Measurements from ENCODE around the gene NDE1.
A peak's percentile ranks its signal among the peaks of the same experiment; 100 is the strongest.

Gene NDE1

GRCh38 chr16:15739464-15739863 lies 89.4 kb downstream of the NDE1 start:
- no peak for DNase-seq (ENCODE audit: low spot score)

- no peak for DNase-seq (ENCODE audit: low spot score)
Measured at GRCh38 chr16:15739950-15740349, 89.9 kb downstream of the NDE1 start.

GRCh38 chr16:15741207-15741871 lies 91.3 kb downstream of the NDE1 start:
- DNase-seq (ENCODE audit: low spot score): no peak

- no peak for DNase-seq (ENCODE audit: low spot score)
Measured at GRCh38 chr16:15742716-15743115, 92.7 kb downstream of the NDE1 start.

GRCh38 chr16:15743657-15744056 lies 93.6 kb downstream of the NDE1 start:
- DNase-seq (ENCODE audit: low spot score): no peak

DNA sequence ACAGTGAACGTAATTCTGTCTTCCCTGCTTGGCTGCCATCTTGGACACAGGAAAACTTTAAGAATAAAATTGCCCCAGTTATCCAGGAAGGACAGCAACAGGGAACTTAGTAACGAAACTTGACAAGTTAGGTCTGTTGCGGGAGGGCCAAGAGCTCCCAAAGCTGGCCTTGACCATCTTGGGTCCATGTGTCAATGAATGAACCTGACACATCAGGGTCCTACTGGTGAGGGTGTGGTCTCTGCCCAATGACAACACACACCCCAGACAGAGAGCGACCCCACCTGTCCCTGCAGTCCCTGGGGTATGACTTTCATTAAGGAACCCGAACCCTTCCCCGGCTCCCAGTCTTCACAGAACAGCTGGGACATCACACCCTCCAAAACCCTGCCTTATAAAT lies 96.3 kb downstream of the NDE1 start:
- no peak for DNase-seq (ENCODE audit: low spot score)

DNA sequence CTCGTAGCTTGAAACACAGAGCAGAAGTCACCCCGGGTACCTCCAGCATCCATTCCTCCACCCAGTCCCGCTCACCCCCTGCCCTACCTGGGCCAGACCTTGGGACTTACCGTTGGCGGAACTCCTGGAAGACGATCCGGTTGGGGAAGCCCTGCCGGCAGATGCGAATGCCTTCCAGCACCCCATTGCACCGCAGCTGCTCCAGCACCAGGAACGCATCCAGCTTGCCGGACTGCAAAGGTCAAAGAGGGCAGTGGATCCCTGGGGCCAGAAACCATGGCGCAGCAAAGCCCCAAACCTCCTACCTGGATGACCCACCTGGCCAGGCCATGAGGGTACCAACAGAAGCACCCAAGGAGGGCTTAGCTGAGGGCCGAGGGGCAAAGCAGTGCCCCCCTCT lies 97.9 kb downstream of the NDE1 start:
- DNase-seq (ENCODE audit: low spot score): no peak

DNA sequence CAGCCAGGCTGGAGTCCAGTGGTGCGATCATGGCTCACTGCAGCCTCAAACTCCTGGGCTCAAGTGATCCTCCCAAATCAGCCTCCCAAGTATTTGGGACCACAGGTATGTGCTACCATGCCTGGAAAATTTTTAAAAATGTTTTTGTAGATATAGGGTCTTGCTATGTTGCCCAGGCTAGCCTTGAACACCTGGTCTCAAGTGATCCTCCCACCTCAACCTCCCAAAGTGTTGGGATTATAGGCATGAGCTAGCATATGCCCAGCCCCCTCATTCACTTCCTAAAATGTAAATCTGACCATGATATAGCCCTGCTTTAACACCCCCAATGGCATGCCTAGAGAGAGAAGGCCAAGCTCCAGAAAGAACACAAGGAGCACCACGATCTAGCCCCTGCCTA lies 98.6 kb downstream of the NDE1 start:
- DNase-seq (ENCODE audit: low spot score): no peak

DNA sequence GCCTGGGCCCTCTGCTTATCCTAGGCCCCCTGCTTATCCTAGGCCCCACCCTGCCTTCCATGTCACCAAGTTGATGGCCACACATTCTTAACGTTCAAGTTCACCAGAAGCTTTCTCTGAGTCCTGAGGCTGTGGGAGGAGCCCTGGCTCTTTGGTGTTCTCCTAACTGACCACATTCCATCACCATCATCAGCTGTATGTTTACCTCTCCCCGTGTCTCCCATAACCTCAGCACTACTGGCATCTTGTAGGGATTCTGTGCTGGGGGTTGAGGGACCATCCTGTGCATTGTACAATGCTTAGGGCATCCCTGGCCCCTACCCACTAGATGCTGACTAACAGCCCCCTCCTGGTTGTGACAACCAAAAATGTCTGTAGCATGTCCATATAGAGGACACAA lies 99.3 kb downstream of the NDE1 start:
- no peak for DNase-seq (ENCODE audit: low spot score)

GRCh38 chr16:15749985-15750384 lies 99.9 kb downstream of the NDE1 start:
- no peak for DNase-seq (ENCODE audit: low spot score)

- DNase-seq (ENCODE audit: low spot score): no peak
Measured at GRCh38 chr16:15751940-15752339, 101.9 kb downstream of the NDE1 start.

DNA sequence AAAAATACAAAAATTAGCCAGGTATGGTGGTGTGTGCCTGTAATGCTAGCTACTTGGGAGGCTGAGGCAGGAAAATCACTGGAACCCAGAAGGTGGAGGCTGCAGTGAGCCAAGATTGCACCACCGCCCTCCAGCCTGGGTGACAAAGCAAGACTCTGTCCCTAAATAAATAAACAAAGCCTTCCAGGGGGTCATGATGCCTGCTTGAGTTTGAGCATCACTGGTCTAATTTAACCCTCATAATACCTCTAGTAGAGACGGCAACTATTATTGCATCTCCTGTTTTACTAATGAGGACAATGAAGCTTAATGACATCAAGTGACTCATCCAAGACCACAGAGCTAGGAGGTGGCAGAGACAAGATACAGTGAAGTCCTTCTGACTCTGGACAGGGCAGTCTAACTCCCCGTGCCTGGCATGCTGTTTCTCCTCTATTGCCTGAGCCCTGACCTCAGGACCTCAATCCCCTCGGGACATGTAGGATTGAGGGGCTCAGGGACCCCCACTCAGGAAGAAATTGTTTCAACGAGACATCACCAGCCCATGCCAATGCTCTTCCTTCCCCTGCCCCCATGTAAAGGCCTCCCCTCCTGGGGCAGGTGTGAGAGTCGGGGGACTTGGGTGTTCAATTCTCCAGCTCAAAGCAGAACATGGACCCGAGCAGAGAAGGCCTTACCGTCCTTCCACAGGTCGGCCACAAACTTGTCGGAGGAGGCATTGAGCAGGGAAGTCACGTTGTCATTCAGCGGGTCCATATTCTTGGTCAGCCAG lies 102.9 kb downstream of the NDE1 start:
- no peak for DNase-seq (ENCODE audit: low spot score)

- DNase-seq (ENCODE audit: low spot score): no peak
Measured at GRCh38 chr16:15754821-15755534, 104.9 kb downstream of the NDE1 start.

- DNase-seq (ENCODE audit: low spot score): no peak
Measured at GRCh38 chr16:15757077-15757386, 107.0 kb downstream of the NDE1 start.

DNA sequence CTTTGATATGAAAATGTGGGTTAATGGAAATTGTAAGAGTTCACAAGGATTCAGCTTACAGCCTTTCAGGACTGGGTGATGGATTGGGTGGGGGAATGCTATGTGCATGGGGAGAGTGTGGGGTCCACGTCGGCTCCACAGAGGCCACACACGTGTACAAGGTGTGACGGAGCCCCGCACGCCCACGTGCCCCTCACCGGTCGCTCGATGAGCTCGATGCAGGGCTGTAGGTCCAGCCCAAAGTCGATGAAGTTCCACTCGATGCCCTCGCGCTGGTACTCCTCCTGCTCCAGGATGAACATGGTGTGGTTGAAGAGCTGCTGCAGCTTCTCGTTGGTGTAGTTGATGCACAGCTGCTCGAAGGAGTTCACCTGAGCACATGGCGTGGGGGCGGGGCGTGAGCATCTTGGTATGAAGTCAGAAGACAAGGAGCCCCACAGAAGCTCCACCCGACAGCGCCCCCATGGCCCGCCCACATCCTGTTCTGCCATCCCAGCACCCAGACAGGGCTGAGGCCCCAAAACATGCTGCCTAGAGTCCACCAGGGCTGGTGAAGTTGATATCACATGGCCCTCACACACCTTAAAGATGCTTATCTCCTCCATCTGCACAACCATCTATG lies 107.7 kb downstream of the NDE1 start:
- DNase-seq (ENCODE audit: low spot score): no peak

DNA sequence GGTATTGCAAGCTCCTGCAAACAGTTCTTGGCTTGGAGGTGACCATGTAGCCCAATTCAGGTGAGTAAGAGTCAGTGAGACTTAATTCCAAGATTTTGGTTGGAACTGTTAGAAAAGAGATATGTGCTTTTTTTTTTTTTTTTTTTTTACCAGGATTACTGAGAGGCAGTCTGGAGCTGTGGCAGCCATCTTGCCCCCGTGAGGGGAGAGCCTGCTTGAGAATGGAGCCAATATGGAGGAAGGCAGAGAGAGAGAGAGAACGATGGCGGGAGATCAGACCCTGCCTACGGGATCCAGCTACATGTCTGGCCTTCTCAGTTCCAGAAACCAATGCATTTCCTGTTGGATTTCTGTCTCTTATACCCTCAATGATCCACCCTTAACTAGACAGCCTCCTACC lies 109.0 kb downstream of the NDE1 start:
- no peak for DNase-seq (ENCODE audit: low spot score)

- no peak for DNase-seq (ENCODE audit: low spot score)
Measured at GRCh38 chr16:15760129-15760528, 110.1 kb downstream of the NDE1 start.

- DNase-seq (ENCODE audit: low spot score): no peak
Measured at GRCh38 chr16:15764112-15764511, 114.1 kb downstream of the NDE1 start.

DNA sequence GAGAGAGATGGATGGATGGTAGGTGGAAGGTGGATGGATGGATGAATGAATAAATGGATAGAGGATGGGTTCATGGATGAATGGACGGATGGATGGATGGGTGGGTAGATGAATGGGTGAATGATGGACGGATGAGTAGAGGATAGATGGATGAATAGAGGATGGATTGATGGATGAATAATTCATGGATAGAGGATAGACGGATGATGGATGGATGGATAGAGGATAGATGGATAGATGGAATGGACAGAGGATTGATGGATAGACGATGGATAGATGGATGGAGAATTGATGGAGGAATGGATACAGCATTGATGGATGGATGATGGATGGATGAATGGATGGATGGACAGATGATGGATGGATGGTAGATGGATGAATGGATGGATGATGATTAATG lies 115.1 kb downstream of the NDE1 start:
- DNase-seq (ENCODE audit: low spot score): no peak

- DNase-seq (ENCODE audit: low spot score): peak; percentile 28
Measured at GRCh38 chr16:15765880-15766279, 115.8 kb downstream of the NDE1 start.

DNA sequence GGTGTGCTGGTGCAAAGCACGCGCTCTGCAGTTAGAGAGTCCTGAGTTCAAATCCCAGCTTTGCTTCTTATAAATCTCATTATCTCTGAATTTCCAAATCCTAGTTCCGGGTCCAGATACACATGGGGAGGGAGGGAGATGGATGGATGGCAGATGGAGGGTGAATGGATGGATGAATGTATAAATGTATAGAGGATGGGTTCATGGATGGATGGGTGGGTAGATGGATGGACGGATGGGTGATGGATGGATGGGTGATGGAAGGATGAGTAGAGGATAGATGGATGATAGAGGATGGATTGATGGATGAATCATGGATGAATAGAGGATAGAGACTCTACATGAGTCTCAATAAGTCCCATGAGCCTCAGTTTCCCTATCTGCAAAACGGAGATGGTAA lies 116.9 kb downstream of the NDE1 start:
- DNase-seq (ENCODE audit: low spot score): no peak

GRCh38 chr16:15768201-15768600 lies 118.2 kb downstream of the NDE1 start:
- no peak for DNase-seq (ENCODE audit: low spot score)

GRCh38 chr16:15769239-15769638 lies 119.2 kb downstream of the NDE1 start:
- DNase-seq (ENCODE audit: low spot score): no peak

All from cerebellar cortex (tissue), 1 donor.